GM18861 (cell line): ENCODE results near the gene BCL2.

ENCODE experiments used
- ATAC-seq: cut with Tn5 transposase; IDR thresholded peaks from one replicate; pipeline ENCODE4 v1.9.1; 2021; ENCODE audit not compliant: unreplicated experiment

BCL2 gene

GRCh38 chr18:63126134-63127069 lies 193.2 kb downstream of the BCL2 start:
- no peak for ATAC-seq

GRCh38 chr18:63120620-63121019 lies 198.9 kb downstream of the BCL2 start:
- no peak for ATAC-seq

DNA sequence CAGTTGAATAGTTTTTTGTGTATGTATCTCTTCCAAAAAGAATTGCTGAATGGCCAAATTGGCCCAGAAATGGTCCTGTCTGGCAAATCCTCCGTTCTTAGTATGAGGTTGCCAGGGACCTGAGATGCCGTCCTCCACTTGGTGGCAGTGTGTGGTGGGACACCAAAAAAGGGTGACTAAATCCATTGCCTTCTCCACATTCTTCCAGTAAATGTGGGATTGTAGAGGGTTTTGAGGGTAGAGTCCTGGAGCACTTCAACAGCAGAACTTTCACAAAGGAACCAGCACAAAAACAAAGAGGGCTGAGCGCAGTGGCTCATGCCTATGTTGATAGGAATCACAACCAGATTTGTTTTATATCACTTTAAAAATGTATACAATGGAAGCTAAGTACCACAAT lies 199.9 kb downstream of the BCL2 start:
- no peak for ATAC-seq

- no peak for ATAC-seq
Measured at GRCh38 chr18:63113899-63114565, 205.5 kb downstream of the BCL2 start.

DNA sequence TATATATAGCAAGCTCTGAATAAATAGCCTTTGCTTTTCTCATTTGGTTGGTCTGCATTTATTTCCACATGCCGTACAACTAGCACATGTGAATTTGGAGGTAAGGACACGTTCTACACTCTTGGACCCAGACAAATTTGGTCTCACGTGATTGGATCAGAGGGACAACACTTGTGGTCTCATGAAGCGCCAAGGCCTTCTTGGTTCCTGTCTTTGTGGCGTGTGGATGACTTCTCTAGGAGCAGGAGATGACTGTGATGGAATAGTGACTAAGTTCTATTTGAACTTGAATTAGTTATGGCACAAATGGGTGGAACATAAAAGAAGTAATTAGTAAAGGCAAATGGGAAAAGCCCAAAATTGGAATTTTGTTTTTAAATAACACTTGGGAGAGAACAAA lies 206.9 kb downstream of the BCL2 start:
- no peak for ATAC-seq

GRCh38 chr18:63111671-63112402 lies 207.7 kb downstream of the BCL2 start:
- peak; percentile 53 for ATAC-seq

- no peak for ATAC-seq
Measured at GRCh38 chr18:63109802-63110201, 209.8 kb downstream of the BCL2 start.

GRCh38 chr18:63109022-63109421 lies 210.5 kb downstream of the BCL2 start:
- ATAC-seq, result no peak

DNA sequence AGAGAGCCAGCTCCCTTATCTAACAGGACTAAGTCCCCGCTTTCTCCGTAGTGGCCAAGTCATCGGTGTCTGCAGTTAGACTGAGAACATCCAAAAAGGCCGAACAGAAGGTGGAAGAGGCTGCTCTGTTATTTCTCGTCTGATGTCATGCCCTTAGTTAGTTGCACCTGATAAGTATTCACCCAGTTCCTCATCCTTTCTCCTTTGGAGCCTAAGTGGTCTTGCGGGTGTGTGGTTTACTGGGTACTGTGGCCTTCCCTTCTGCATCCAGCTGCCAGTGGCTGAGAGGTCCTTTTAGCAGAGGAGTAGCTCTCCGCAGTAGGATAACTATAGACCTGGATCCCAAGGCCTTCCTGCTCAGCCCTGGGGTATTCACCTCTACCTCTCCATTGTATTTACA lies 211.6 kb downstream of the BCL2 start:
- no peak for ATAC-seq

DNA sequence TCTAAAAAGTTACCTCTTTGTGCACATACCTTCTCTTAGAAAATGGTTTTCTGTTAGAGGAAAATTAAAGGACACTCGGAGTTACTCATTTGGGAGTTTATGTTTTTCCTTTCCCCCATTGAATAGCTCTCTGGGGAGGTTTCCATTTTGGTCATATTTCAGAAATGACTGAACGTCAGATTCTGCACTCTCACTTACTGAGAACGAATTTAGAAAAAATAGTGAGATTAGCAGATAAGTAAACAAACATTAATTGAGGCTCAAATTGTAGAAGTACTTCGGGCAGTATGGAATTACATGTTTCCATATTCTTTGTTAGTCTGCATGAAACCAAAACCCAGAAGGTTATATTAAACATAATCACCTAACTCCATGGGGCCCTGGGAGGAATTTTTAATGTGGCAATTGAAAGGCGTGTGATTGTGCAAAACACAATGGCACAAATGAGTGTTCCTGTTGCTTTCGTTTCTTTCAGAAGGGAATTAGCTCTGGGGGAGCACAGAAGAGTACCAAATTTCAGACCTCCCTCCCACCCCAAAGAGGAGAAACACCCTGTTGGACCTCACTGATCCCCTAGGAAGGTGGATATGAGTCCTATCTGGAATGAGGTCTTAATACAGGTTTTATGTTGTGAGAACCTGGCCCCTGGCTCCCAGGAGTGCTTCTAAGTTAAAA lies 212.3 kb downstream of the BCL2 start:
- ATAC-seq, result peak; percentile 26

DNA sequence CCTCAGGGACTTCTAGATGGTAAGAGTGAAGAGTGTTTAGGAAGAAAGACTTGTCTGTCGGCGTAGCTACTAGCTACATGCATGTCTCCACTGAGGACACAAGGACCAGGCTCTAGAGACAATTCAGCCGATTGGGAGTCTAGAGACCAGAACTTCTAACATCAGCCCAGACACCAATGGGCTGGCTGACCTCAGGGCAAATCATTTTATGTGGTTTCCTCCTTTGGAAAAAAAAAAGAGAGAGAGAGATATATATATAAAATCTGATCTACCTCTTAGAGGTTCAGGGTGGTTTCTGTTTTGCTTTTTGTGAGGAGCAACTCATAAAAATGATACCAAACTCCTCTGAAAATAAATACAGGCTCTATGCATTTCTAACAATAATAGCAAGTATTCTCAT lies 212.8 kb downstream of the BCL2 start:
- ATAC-seq, result peak; percentile 31

- ATAC-seq, result peak; percentile 64
Measured at GRCh38 chr18:63105636-63106316, 213.8 kb downstream of the BCL2 start.

- no peak for ATAC-seq
Measured at GRCh38 chr18:63104868-63105267, 214.7 kb downstream of the BCL2 start.

DNA sequence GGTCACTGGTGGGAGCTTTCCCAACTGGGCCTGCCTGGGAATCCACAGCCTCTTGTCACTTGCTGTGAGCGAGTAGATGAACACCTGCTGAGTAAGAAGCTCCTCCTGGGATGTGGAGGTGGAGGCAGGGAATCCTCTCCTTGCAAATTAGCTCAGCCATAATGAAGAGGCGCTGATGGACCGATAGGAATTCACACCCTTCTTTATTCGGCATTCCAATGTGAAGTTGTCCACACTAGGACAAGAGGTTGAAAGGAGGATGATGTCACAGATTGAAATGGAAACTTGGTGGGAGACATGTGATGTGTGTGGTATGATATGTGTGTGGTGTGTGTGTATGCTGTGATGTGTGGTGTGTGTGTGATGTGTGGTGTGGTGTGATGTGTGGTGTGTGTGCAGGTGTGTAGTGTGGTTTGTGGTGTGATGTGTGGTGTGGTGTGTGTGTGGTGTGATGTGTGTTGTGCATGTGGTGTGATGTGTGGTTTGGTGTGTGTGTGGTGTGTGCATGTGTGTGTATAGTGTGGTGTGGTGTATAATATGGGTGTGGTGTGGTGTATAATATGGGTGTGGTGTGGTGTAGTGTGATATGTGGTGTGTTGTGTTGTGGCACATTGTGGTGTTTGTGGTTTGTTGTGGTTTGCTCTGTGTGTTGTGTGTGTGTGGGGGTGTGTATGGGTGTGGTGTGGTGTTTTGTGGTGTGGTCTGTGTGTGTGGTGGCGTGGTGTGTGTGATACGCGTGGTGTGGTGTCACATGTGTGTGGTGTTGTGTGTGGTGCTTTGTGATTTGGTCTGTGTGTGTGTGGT lies 216.4 kb downstream of the BCL2 start:
- no peak for ATAC-seq

DNA sequence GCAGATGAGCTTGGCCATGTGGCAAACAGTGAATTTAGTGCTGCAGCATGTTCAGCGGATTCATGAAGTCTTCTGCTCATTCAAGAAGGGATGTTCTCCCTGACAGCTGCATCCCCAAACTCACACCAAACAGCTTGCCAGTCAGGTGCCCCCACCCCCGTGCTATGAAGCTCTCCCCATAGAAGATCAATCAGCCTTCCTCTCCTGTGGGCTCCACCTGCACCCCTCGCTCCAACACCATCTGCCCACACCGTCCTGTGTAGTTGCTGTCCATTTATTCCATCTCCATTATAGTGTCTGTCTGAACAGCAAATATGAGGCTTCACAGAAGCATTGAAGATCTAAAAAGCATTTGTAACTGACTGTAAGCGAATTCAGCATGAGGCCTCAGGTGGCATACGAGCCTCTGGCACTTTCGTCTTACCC lies 218.9 kb downstream of the BCL2 start:
- no peak for ATAC-seq

DNA sequence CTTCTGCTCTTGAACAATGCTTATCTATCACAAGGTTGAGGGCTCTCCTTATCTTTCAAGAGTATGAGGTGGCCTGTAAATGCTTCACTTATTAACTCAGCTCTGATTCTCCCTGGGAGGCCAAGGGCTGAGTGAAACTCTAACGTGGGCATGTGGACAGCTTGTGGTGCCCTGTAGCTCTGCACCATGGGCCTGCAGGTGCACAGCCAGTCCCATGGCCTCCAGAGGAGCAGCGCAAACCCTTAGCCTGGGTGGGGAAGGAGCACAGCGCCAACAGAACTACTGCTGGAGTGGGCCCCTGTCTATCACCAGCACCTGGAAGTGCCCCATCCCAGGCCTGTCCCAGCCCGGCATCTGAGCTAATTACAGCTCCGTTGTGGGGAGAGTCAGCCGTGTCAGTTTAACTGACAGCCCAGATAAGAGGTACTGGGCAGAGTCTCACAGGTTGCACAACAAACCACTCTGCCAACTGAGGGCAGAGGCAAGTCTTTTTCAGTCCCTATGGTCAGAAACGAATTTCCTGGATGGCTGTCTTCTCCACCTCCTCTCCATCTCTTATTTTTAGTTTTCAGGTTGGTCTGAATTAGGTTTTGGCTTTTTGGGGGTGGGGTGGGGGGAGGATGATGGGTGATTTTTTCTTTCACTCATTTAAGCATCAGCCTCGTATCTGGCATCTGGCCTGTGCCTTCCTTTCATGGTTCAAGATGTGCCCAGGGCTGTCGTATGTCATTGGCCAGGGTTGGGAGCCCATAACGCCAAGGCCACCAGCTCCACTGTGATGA lies 219.5 kb downstream of the BCL2 start:
- peak; percentile 86 for ATAC-seq

DNA sequence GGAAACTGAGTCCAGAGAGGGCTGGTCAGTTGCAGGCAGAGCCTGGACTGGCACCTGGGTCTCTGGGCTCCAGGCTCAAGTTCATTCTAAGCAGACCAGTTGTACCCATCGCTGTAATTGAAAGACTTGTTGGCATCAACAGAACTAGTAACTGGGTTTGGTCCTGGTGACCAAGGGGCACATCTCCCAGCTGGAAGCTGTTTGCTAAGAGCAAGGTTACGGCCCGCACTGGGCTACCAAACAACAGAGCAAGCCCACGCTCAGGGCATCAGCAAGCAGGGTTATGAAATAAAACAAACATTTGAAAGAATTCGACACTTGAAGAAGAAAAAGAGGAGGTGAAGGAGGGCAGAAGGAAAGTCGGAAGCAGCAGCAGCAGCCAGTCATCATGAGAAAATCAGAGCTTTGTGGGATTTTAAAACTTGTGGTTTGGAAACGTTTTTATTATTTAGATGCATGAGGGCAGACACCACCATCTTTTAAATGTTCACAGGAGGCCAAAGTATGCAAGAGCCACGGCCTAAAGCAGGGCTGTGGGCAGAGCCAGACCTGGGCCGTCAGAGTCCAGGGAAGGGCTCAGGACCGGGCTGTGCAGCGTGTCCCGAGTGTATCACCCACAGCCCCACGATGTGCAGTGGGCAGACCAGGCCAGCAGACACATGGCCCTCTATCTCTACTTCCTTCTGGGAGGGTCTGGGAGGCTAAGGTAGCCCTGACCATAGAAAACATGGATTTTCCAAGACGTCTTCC lies 220.3 kb downstream of the BCL2 start:
- ATAC-seq, result no peak
